RCC 7860 (cell line): ENCODE results near the gene BTRC.
"Not testable (repeated sequence)": the region's sequence is repeated elsewhere in the genome, so short reads cannot be mapped to it uniquely, and the experiment has no call there.

ENCODE experiments used
- DNase-seq: peaks from one replicate; pipeline ENCODE4 v3.0.0-alpha.2; 2015; ENCODE audit warnings: low spot score
- FAIRE-seq: peaks from 2 replicates; lab custom pipeline; 2012; peaks lifted over from hg19 to GRCh38; lab: Jason Lieb, UNC

BTRC gene

GRCh38 chr10:101380353-101381017, 26.5 kb downstream of the BTRC start:
- DNase-seq (no peak), FAIRE-seq (no peak)

GRCh38 chr10:101385866-101386658, 32.1 kb downstream of the BTRC start:
- DNase-seq (no peak), FAIRE-seq (no peak)

- no peak for DNase-seq
- no peak for FAIRE-seq
These were observed 32.8 kb downstream of the BTRC start for GRCh38 chr10:101386659-101387259.

- no peak for DNase-seq
- FAIRE-seq, result no peak
These were observed 34.8 kb downstream of the BTRC start for GRCh38 chr10:101388676-101389276.

- FAIRE-seq, DNase-seq: not testable (repeated sequence)
These were observed 35.6 kb downstream of the BTRC start for GRCh38 chr10:101389532-101389931.

GRCh38 chr10:101389986-101390531, 36.1 kb downstream of the BTRC start:
- DNase-seq (no peak), FAIRE-seq (no peak)

GRCh38 chr10:101393378-101393777, 39.4 kb downstream of the BTRC start:
- FAIRE-seq (no peak), DNase-seq (no peak)

GRCh38 chr10:101394524-101395133, 40.7 kb downstream of the BTRC start:
- no peak for DNase-seq
- no peak for FAIRE-seq

- FAIRE-seq (no peak), DNase-seq (peak; percentile 53)
These were observed 43.2 kb downstream of the BTRC start for GRCh38 chr10:101397140-101397539.

- no peak for FAIRE-seq
- peak; percentile 35 for DNase-seq
These were observed 46.6 kb downstream of the BTRC start for GRCh38 chr10:101400585-101400984.

- no peak for FAIRE-seq
- DNase-seq, result no peak
These were observed 48.7 kb downstream of the BTRC start for GRCh38 chr10:101402711-101403110.

GRCh38 chr10:101403161-101403560, 49.2 kb downstream of the BTRC start:
- DNase-seq (no peak), FAIRE-seq (no peak)

GRCh38 chr10:101405001-101405400, 51.0 kb downstream of the BTRC start:
- no peak for DNase-seq
- FAIRE-seq, result no peak

GRCh38 chr10:101411598-101411997, 57.6 kb downstream of the BTRC start:
- FAIRE-seq (no peak), DNase-seq (no peak)

- FAIRE-seq, result no peak
- no peak for DNase-seq
These were observed 60.1 kb downstream of the BTRC start for GRCh38 chr10:101414034-101414433.

- DNase-seq (no peak), FAIRE-seq (no peak)
These were observed 61.9 kb downstream of the BTRC start for GRCh38 chr10:101415884-101416283.

- FAIRE-seq, result not testable (repeated sequence)
These were observed 68.0 kb downstream of the BTRC start for GRCh38 chr10:101421967-101422366.

GRCh38 chr10:101425535-101425934, 71.6 kb downstream of the BTRC start:
- DNase-seq (no peak), FAIRE-seq (no peak)

More at GRCh38 chr10:101421967-101422366, 68.0 kb downstream of the BTRC start:
- DNase-seq, result not testable (repeated sequence)

- no peak for FAIRE-seq
These were observed 74.1 kb downstream of the BTRC start for GRCh38 chr10:101428036-101428435.

GRCh38 chr10:101429423-101429822, 75.5 kb downstream of the BTRC start:
- FAIRE-seq (no peak), DNase-seq (no peak)

More at GRCh38 chr10:101428036-101428435, 74.1 kb downstream of the BTRC start:
- no peak for DNase-seq

GRCh38 chr10:101436302-101436701, 82.3 kb downstream of the BTRC start:
- FAIRE-seq, result no peak

More at GRCh38 chr10:101436302-101436701, 82.3 kb downstream of the BTRC start:
- no peak for DNase-seq
